Sigmoid colon (tissue), 7 donors: ENCODE measurements around the gene CBFA2T3. TPM values are rescaled to one million over a fixed set of nuclear protein-coding genes. Genes with fewer than 3 reads are reported as not detected.
A peak's percentile ranks its signal among the peaks of the same experiment; 100 is the strongest.
"Not testable (repeated sequence)": the region's sequence is repeated elsewhere in the genome, so short reads cannot be mapped to it uniquely, and the experiment has no call there.

ENCODE experiments used
- DNase-seq: peaks from one replicate; pipeline ENCODE4 v3.0.0-alpha.2; 2019
- H3K27ac ChIP-seq, 4 donors: fragments of 200-600 bp; sonication (generic); one replicate each; pipeline ENCODE4 v1.5.1; 2016 to 2019; ENCODE audit warnings: mild to moderate bottlenecking in 1 of 4
- H3K27me3 ChIP-seq, 3 donors: fragments of 200-600 bp; sonication (generic); one replicate each; pipeline ENCODE4 v1.5.1; 2019; ENCODE audit warnings: mild to moderate bottlenecking in 1 of 3
- H3K36me3 ChIP-seq, 4 donors: fragments of 200-600 bp; sonication (generic); one replicate each; pipeline ENCODE4 v1.5.1; 2016 to 2019
- H3K4me1 ChIP-seq, 4 donors: fragments of 200-600 bp; sonication (generic); one replicate each; pipeline ENCODE4 v1.5.1; 2017 to 2019
- H3K4me3 ChIP-seq, 4 donors: fragments of 200-600 bp; sonication (generic); one replicate each; pipeline ENCODE4 v1.5.1; 2017 to 2019; ENCODE audit warnings: mild to moderate bottlenecking in 2 of 4, moderate library complexity in 1 of 4
- H3K9me3 ChIP-seq, 4 donors: fragments of 200-600 bp in 3 of 4; sonication (generic) in 3 of 4; one replicate each; pipeline versions ENCODE4 v1.5.1 to v1.6.1; 2013 to 2019
- EP300 ChIP-seq, 4 donors: sonication (generic); formaldehyde crosslinking; IDR thresholded peaks; one replicate each; pipeline ENCODE4 v1.6.1; 2017; ENCODE audit warnings: antibody characterized with exemption in 4 of 4
- POLR2A ChIP-seq, 2 donors: fragments of 450-650 bp; IDR thresholded peaks; one replicate each; pipeline ENCODE4 v1.6.1; 2016; ENCODE audit warnings: antibody characterized with exemption in 2 of 2, mild to moderate bottlenecking in 2 of 2, moderate library complexity in 2 of 2
- POLR2AphosphoS5 ChIP-seq, 4 donors: sonication (generic); formaldehyde crosslinking; IDR thresholded peaks; one replicate each; pipeline ENCODE4 v1.6.1; 2017; ENCODE audit warnings: antibody characterized with exemption in 4 of 4
- WGBS, 2 donors: extraction: QIAGEN DNeasy Blood & Tissue Kit; methylation state at CpG; one replicate each; pipeline ENCODE4 v1.1.7; 2013; 5-methylcytosine and 5-hydroxymethylcytosine counted together
- intact Hi-C: fragments of 100-400 bp; cut with DNase I; formaldehyde crosslinking; loops from one replicate; pipeline ENCODE4 v1.15.1; 2023
- polyA plus RNA-seq, 3 donors: library from polyadenylated mRNA; stranded (reverse); fragments of 200-250 nt; gene quantifications; one replicate each; pipeline ENCODE4 v1.2.3, GENCODE V29; 2013
- total RNA-seq, 4 donors: library from RNA; depleted of rRNA; stranded (reverse); fragments of >200 nt; gene quantifications; one replicate each; pipeline ENCODE4 v1.1.0, GENCODE V29; 2016
- TF ChIP-seq, protein P1 (sequence below), 4 experiments: fragments of 450-650 bp in 3 of 4; fragments of 200-600 bp in 1 of 4; IDR thresholded peaks; one replicate each; pipeline ENCODE4 v1.5.1; 2016 to 2019; ENCODE audit warnings: antibody characterized with exemption in 4 of 4, mild to moderate bottlenecking in 3 of 4, moderate library complexity in 2 of 4
- donor health status: healthy with polysubstance abuse.
- donor health status: Bipolar disorder and iron deficiency.
- donor health status: healthy.

CBFA2T3 gene
- total and polyA plus RNA-seq, 7 donors = 0.95 to 26.8 (median 4.3) TPM

DNA sequence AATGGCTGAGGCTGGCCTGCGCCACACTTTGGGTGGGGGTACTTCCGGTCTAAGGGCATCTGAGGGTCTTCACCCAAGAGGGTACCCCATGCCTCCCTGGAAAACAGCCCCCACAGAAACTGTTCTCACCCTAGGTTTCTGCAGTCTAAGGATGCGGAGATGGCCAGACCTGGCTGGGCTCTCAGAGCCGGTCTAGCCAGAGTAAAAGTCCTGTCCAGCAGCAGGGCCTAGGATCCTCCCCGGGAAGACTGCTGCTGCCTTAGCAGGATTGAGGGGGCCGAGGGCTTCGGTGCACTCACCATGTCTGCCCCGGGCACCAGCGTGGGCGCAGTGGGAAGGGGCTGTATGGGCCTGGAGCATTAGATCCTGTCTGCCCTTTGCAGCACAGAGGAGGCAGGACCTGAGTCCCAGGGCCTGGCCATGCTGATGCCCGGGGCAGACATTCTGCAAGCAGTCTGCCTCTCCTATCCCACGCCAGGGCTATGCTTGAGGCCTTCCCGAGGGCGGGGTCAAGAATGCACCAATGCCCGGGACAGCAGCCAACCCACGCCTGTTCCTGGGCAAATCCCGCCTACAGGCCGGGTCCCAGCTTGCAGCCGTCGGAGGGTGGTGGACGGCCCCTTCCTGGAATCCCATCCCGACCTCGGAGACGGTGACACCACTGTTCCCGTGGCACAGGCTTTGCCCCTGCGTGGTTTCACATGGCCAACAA, 54.7 kb downstream of the CBFA2T3 start:
- no peaks in the 10 kb centered on the region for H3K36me3 ChIP-seq
- peaks cover 3 to 86% (median 27%) of the 10 kb centered on the region in 3 donors for H3K27me3 ChIP-seq
- intact Hi-C loops = no loop called here
- peaks cover 0 to 26% (median 19%) of the 10 kb centered on the region in 4 donors for H3K4me1 ChIP-seq
- DNase-seq = peak; percentile 84
- WGBS, 2 donors = 35 to 51% methylated on average over 26 of the region's 26 CpGs
- TF ChIP-seq POLR2A (IDR thresholded peaks at IDR 0.05) = no peak
- peak in 1 of 4 donors; percentile 40 for TF ChIP-seq POLR2AphosphoS5 (IDR thresholded peaks at IDR 0.05)
- no peak overlapping the region for H3K4me3 ChIP-seq
- H3K27ac ChIP-seq = peak overlapping the region in 3 of 4 donors; percentile 38 to 62 (median 38)
- no peaks in the 10 kb centered on the region for H3K9me3 ChIP-seq

DNA sequence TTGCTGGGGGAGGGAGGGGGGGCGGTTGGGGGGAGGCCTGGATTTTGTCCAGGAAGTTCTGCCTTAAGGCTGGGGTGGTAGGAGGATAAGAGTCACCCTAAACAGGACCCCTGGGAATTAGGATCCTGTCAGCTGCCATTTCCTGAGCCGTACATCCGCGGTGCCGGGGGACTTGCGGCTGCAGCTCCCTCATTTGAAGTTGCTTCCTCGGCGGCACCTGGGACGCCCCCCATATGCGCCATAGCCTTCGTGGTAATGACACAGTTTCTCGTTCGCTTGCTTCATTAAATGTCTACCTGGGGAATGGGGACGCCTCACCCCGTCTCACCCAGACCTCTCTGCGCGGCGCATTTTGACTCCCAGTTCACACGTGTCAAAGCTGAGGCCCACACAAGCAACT, 55.4 kb downstream of the CBFA2T3 start:
- no peaks in the 10 kb centered on the region for H3K9me3 ChIP-seq
- TF ChIP-seq POLR2AphosphoS5 (IDR thresholded peaks at IDR 0.05) = no peak
- no peak for TF ChIP-seq POLR2A (IDR thresholded peaks at IDR 0.05)
- peaks cover 0 to 26% (median 19%) of the 10 kb centered on the region in 4 donors for H3K4me1 ChIP-seq
- H3K27me3 ChIP-seq = peaks cover 1 to 82% (median 25%) of the 10 kb centered on the region in 3 donors
- WGBS, 2 donors = 56 to 83% methylated on average over 19 of the region's 19 CpGs
- no peak overlapping the region for H3K4me3 ChIP-seq
- H3K36me3 ChIP-seq = no peaks in the 10 kb centered on the region
- peak overlapping the region; percentile 36 to 62 (median 38) for H3K27ac ChIP-seq
- no peak for DNase-seq
- intact Hi-C loops = no loop called here

DNA sequence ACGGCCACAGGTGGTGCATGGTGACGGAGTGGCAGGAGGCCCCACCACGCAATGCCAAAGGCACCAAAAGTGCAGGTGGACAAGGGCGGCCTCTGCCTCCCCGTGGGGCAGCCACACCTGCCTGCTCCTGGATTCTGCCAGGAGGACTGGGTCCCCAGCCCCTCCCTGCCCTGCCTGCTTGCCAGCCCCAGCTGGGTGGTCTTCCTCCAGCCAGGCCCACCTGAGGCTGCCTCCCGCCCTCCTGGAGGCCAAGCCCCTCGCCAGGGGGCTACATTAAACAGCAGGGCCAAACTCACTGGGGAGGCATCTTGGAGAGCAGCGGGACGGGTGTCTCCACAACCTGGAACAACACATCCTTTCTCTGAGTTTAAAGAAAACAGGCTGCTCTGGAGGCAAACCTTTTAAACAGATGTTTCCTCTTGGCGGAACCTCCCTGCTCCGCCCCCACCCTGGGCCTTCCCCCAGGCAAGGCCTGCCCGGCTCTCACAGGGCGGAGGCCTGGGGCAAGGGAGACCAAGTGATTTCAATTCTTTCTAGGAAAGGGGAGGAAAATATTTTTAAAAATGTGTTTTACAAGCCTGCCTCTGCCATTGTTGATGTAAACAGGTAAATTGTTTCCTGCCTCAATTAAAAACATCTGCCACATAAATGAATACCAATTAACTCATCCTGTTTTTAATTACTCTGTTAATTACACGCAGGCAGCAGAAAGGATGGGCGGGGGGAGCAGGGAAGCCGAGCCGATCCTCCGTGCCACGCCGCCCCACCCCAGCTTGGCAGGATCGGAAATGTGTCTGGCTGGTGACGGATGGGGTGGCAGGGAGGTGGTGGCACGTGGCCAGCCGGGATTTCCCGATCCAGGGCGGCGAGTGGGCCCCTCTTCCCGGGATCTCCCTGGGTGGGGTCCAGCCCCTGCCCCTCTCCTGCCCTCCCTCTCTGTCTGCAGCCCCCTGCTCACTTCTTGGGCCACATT, 56.1 kb downstream of the CBFA2T3 start:
- peak overlapping the region; percentile 36 to 62 (median 42) for H3K27ac ChIP-seq

DNA sequence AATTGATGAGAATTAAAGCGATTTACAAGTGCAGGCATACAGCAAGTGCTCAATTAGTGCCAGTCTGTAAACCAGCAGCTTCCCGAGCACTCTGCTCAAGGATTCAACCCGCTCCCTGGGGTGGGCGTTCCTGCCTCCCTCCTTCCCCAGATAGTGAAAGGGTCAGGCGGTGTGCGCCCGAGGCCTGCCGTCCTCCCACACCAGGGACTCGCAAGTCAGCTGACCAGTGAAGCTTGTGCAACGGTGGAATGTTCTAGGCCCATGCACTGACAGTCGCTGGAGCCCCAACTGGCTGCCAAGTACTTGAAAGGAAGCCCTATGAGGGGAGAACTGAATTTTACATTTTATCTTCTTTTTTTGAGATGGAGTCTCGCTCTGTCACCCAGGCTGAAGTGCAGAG, 57.1 kb downstream of the CBFA2T3 start:
- no peaks in the 10 kb centered on the region for H3K9me3 ChIP-seq
- H3K4me3 ChIP-seq = no peak overlapping the region
- H3K4me1 ChIP-seq = peaks cover 0 to 23% (median 17%) of the 10 kb centered on the region in 4 donors
- intact Hi-C loops = no loop called here
- H3K27me3 ChIP-seq = peaks cover 0 to 69% (median 19%) of the 10 kb centered on the region in 3 donors
- DNase-seq = no peak
- TF ChIP-seq, protein P1, sequence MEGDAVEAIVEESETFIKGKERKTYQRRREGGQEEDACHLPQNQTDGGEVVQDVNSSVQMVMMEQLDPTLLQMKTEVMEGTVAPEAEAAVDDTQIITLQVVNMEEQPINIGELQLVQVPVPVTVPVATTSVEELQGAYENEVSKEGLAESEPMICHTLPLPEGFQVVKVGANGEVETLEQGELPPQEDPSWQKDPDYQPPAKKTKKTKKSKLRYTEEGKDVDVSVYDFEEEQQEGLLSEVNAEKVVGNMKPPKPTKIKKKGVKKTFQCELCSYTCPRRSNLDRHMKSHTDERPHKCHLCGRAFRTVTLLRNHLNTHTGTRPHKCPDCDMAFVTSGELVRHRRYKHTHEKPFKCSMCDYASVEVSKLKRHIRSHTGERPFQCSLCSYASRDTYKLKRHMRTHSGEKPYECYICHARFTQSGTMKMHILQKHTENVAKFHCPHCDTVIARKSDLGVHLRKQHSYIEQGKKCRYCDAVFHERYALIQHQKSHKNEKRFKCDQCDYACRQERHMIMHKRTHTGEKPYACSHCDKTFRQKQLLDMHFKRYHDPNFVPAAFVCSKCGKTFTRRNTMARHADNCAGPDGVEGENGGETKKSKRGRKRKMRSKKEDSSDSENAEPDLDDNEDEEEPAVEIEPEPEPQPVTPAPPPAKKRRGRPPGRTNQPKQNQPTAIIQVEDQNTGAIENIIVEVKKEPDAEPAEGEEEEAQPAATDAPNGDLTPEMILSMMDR (IDR thresholded peaks at IDR 0.05) = no peak
- TF ChIP-seq POLR2A (IDR thresholded peaks at IDR 0.05) = no peak
- TF ChIP-seq POLR2AphosphoS5 (IDR thresholded peaks at IDR 0.05) = no peak
- no peak for TF ChIP-seq EP300 (IDR thresholded peaks at IDR 0.05)
- H3K36me3 ChIP-seq = no peaks in the 10 kb centered on the region
- WGBS, 2 donors = 93 to 94% methylated on average over 12 of the region's 12 CpGs
- no peak overlapping the region for H3K27ac ChIP-seq

More for the DNA sequence above, 56.1 kb downstream of the CBFA2T3 start:
- H3K4me1 ChIP-seq = peaks cover 0 to 26% (median 19%) of the 10 kb centered on the region in 4 donors
- H3K9me3 ChIP-seq = no peaks in the 10 kb centered on the region
- DNase-seq = peak; percentile 87
- intact Hi-C loops = no loop called here
- no peaks in the 10 kb centered on the region for H3K36me3 ChIP-seq
- TF ChIP-seq POLR2AphosphoS5 (IDR thresholded peaks at IDR 0.05) (peak; percentile 10 to 47 (median 42)), EP300 (IDR thresholded peaks at IDR 0.05) (no peak)
- 9 to 15% methylated on average over 28 of the region's 28 CpGs for WGBS, 2 donors
- peaks cover 0 to 77% (median 18%) of the 10 kb centered on the region in 3 donors for H3K27me3 ChIP-seq
- no peak overlapping the region for H3K4me3 ChIP-seq

DNA sequence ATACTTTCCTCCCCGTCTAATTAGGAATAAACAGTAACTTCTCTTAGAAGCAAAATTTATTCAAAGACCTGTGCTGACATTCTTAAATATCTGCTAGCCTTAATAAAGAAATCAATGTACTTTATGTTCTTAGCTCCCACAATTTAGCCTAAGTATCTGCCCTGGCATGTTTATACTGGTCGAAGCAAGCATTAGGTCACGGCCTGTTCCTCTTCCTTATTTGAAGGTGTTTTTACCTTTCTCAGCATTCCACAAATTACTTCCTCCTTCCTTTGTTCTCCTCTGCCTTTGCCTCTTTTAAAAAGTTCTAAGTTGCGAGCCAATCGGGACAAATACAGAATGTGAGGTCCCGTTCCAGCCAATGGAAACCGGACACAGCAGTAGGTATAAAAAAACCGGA, 58.1 kb downstream of the CBFA2T3 start:
- Histone ChIP-seq H3K27me3 (peaks cover 0 to 69% (median 29%) of the 10 kb centered on the region in 3 donors), H3K4me1 (peaks cover 0 to 20% (median 16%) of the 10 kb centered on the region in 4 donors)
- intact Hi-C loops, H3K36me3 ChIP-seq, H3K27ac ChIP-seq, DNase-seq, H3K4me3 ChIP-seq, H3K9me3 ChIP-seq: not testable (repeated sequence)
- 76 to 84% methylated on average over 8 of the region's 8 CpGs for WGBS, 2 donors

DNA sequence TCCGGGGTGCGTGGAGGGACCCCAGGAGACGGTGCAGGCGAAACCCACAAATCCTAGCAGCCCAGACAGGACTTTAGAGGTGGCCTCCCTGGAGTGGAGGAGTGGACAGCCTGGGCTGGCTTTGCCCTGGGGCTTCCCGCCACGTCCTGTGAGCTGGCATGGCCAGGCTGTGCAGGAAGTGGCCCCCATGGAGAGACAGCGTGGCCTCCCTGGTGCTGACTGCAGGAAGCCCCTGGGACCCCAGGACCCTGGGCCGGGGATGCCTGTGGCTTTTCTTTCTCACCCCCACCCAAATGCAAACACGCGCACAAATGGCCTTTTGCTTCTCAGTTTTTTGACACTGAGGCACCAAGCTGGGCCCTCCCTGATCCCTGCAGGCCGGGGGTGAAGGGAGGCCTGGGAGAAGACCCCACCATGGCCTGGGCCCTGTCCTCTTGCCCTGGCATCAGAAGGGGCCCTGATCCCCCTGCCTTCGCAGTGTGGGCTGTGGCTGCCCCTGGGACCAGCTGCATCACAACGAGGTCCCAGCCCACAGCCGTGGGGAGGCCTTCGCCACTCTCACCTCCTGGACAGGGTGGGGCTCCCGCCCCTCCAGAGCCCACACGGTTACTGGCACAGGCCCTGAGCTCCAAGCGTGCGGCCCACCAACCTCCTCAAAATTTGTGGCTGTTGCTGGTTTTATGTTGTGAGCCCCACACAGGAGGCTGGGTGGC, 58.9 kb downstream of the CBFA2T3 start:
- H3K27ac ChIP-seq = no peak overlapping the region
- intact Hi-C loops = no loop called here
- no peak for DNase-seq
- peaks cover 0 to 69% (median 32%) of the 10 kb centered on the region in 3 donors for H3K27me3 ChIP-seq
- TF ChIP-seq, protein P1 (IDR thresholded peaks at IDR 0.05) = no peak
- TF ChIP-seq EP300 (IDR thresholded peaks at IDR 0.05) (no peak), POLR2AphosphoS5 (IDR thresholded peaks at IDR 0.05) (no peak), POLR2A (IDR thresholded peaks at IDR 0.05) (no peak)
- H3K4me3 ChIP-seq = no peak overlapping the region
- WGBS, 2 donors = 85 to 90% methylated on average over 19 of the region's 19 CpGs
- H3K9me3 ChIP-seq = no peaks in the 10 kb centered on the region
- peaks cover 0 to 20% (median 16%) of the 10 kb centered on the region in 4 donors for H3K4me1 ChIP-seq
- no peaks in the 10 kb centered on the region for H3K36me3 ChIP-seq
